ENCODE measurements around the gene UXS1. TPM values are rescaled to one million over a fixed set of nuclear protein-coding genes. Genes with fewer than 3 reads are reported as not detected.

Gene UXS1
- total RNA-seq, 2 donors from 2014 or later = 31.0 to 34.4 TPM

DNA sequence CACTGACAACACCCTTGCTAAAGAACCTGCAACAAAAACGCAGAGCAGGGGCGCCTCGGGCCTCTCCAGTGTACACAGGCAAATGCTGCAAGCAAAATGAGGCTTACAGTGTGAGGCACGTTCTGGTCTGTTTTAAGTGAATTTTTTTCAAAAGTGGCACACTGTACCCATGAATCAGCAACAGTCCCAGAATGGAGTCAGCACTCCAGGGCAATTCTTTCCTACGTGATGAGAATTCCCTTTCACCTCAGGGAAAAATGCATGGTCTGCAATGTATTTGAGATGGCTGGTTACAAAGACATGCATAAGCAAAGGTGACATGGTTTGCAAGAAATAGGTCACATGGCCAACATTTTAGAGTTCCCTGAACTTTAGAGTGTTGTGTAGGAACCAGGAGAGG lies 94.4 kb downstream of the UXS1 start:
- Histone ChIP-seq H3K27ac (no peak overlapping the region), H3K4me1 (no peaks in the 10 kb centered on the region), H3K4me3 (no peak overlapping the region), H3K9me3 (no peaks in the 10 kb centered on the region), H3K36me3 (no peaks in the 10 kb centered on the region), H3K27me3 (no peaks in the 10 kb centered on the region), H3K9ac (ENCODE audit: low read depth in 2 of 2, low read length in 2 of 2) (no peak overlapping the region)
- intact Hi-C loops (cut with DNase I) = loop anchor here (5.0 to 10.0 kb wide), 2 partner anchors 375 to 483 kb away; no protein-coding TSS in a partner anchor
- no peak for DNase-seq
- TF ChIP-seq, protein P1, sequence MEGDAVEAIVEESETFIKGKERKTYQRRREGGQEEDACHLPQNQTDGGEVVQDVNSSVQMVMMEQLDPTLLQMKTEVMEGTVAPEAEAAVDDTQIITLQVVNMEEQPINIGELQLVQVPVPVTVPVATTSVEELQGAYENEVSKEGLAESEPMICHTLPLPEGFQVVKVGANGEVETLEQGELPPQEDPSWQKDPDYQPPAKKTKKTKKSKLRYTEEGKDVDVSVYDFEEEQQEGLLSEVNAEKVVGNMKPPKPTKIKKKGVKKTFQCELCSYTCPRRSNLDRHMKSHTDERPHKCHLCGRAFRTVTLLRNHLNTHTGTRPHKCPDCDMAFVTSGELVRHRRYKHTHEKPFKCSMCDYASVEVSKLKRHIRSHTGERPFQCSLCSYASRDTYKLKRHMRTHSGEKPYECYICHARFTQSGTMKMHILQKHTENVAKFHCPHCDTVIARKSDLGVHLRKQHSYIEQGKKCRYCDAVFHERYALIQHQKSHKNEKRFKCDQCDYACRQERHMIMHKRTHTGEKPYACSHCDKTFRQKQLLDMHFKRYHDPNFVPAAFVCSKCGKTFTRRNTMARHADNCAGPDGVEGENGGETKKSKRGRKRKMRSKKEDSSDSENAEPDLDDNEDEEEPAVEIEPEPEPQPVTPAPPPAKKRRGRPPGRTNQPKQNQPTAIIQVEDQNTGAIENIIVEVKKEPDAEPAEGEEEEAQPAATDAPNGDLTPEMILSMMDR (IDR thresholded peaks at IDR 0.05) = no peak

DNA sequence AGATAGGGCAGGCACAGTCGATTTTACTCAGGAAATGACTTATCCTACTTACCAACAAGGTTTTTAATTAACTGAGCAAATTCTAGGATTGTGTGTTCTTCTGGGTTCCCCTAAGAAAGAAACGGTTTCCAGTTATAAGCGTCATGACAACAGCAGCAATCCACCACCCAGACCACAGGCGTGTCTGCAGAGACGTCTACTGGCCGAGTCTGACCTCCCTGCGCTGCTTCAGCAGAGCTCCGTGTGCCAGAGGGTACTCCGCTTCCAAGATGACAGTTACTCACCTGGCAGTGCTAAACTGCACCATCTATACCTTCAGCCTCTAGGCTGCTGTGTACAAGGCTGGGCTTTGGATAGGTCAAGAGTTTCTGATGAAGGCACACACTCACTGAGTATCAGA lies 95.4 kb downstream of the UXS1 start:
- Histone ChIP-seq H3K9ac (ENCODE audit: low read depth in 2 of 2, low read length in 2 of 2) (no peak overlapping the region), H3K4me3 (no peak overlapping the region), H3K9me3 (no peaks in the 10 kb centered on the region), H3K27me3 (no peaks in the 10 kb centered on the region), H3K27ac (no peak overlapping the region), H3K4me1 (no peaks in the 10 kb centered on the region), H3K36me3 (no peaks in the 10 kb centered on the region)
- TF ChIP-seq, protein P1 (IDR thresholded peaks at IDR 0.05) = no peak
- DNase-seq = no peak
- intact Hi-C loops (cut with DNase I) = no loop called here

DNA sequence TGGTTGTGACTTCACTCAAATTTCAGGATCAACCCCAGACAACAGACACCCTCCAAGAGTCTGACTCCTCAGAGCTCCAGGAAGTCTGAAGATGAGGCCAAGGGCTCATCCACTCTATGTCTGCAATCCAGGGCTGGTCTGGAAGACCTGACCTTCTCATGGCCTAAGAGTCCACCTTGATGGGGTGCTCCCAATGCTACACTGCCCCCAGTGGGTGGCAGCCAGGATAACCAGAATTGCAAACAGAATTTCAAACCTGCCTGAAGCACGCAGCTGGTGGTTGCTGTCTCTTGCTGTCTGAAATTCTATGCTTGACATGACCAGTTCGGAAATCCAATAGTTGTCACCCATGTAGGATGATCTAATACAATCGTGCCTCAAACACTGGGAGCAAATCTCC lies 96.0 kb downstream of the UXS1 start:
- intact Hi-C loops (cut with DNase I) = no loop called here
- H3K36me3 ChIP-seq = no peaks in the 10 kb centered on the region
- H3K27ac ChIP-seq = no peak overlapping the region
- no peak overlapping the region for H3K9ac ChIP-seq (ENCODE audit: low read depth in 2 of 2, low read length in 2 of 2)
- DNase-seq = no peak
- H3K9me3 ChIP-seq = no peaks in the 10 kb centered on the region
- H3K27me3 ChIP-seq = no peaks in the 10 kb centered on the region
- TF ChIP-seq, protein P1 (IDR thresholded peaks at IDR 0.05) = no peak
- H3K4me3 ChIP-seq = no peak overlapping the region
- H3K4me1 ChIP-seq = no peaks in the 10 kb centered on the region

DNA sequence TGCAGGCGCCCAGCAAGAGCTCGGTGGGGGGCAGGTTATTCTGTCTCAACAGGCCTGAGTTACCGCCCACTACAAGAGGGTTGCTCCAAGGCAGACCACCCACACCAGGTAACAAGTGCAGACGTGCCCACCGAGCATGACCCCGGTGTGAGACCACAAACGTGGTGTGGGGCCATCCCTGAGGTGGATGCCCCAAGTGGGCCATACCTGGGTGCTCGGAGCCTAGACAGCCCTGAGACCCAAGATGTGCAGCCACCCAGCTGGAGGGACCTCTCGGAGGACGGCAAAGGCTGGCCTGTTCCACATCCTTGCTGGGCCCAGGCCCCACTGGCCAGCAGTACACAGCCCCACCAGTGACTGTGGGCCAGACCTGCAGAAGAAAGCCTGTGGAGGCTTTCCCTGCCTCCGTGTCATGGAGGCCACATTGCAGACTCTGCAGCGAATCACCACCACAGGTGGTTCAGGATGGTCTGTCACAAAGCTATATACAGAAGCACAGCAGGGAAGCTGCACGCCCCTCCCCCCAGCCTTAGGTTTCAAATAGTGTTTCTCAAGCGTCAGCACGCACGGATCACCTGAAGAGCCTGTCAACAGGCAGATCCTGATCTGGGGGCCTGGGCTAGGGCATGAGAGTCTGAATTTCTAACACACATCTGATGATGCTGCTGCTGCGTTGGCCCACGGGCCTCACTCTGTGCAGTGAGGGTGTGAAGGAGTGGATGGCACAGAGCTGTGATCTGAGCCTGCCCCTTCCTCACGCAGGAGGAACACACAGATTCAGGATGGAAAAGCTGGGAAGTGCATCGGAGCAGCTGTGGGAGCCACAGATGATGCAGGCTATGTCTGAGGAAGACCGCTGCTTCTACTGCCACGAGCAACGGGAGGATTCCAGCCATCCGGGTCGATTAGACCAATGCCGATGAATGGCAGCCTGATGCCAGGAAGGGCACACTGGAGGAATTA lies 96.8 kb downstream of the UXS1 start:
- H3K36me3 ChIP-seq = no peaks in the 10 kb centered on the region
- no peaks in the 10 kb centered on the region for H3K9me3 ChIP-seq
- H3K4me1 ChIP-seq = no peaks in the 10 kb centered on the region
- no peak overlapping the region for H3K27ac ChIP-seq
- no peak overlapping the region for H3K9ac ChIP-seq (ENCODE audit: low read depth in 2 of 2, low read length in 2 of 2)
- no peak for DNase-seq
- H3K4me3 ChIP-seq = no peak overlapping the region
- no peaks in the 10 kb centered on the region for H3K27me3 ChIP-seq
- TF ChIP-seq, protein P1 (IDR thresholded peaks at IDR 0.05) = no peak
- intact Hi-C loops (cut with DNase I) = no loop called here

DNA sequence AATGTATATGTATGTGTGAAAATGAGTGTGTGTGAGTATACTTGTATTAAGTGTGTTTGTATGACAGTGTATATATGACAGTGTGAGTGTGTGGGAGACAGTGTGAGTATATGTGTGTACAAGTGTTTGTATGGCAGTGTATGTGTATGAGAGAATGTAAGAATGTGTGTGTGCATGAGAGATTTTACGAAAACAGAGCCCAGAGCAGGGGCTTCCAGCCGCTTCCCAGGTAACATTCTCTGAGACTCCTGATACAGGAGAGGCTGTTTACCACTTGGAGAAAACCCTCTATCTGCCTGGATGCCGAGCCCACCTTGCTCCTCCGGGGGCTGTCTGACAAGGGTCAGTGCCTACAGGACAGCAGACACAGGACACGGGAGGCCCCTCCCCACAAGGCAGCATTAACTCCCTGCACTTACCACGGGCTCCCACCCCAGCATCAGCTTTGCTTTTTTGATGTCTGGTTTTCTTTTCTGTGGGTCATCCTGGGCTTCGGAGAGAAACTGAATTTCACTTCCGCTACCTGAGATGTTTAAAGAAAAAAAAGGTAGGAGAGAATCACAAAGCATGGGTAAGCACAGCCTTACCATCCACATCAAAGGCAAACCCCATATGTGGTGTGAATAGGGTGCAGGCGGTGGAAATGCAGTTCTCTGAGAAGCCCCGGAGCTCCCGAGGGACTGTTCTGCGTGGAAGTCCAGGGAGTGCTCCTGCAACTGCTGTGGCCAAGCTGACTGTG lies 97.6 kb downstream of the UXS1 start:
- no peak for DNase-seq
- Histone ChIP-seq H3K36me3 (no peaks in the 10 kb centered on the region), H3K4me3 (no peak overlapping the region), H3K27me3 (no peaks in the 10 kb centered on the region), H3K27ac (no peak overlapping the region), H3K9me3 (no peaks in the 10 kb centered on the region), H3K4me1 (no peaks in the 10 kb centered on the region), H3K9ac (ENCODE audit: low read depth in 2 of 2, low read length in 2 of 2) (peak overlapping the region; percentile 9 to 43)
- intact Hi-C loops (cut with DNase I) = no loop called here
- TF ChIP-seq, protein P1 (IDR thresholded peaks at IDR 0.05) = no peak
